H1 (cell line): Measurements from ENCODE around the gene ARHGEF7.

Experiments used
- ASH2L ChIP-seq: fragments of 200-600, 300-600 bp; sonication (generic); IDR thresholded peaks from one replicate; pipeline ENCODE4 v1.7.1; 2017; ENCODE audit warnings: low read length
- CBX8 ChIP-seq: fragments of 300-800, 300-1000 bp; sonication (generic); IDR thresholded peaks from 2 replicates; pipeline ENCODE4 v1.7.1; 2016; ENCODE audit warnings: low read depth, low read length, borderline replicate concordance
- CHD2 ChIP-seq: IDR thresholded peaks from 2 replicates; pipeline ENCODE4 v1.6.1; 2012; ENCODE audit warnings: low read length, improper control_type of control experiment
- EP300 ChIP-seq, 2 experiments: IDR thresholded peaks; 1 replicate in 1 of 2; 2 replicates in 1 of 2; pipeline ENCODE4 v1.6.1; 2011 to 2012; ENCODE audit warnings: low read depth in 2 of 2, low read length in 2 of 2, mild to moderate bottlenecking in 2 of 2, borderline replicate concordance in 1 of 2, inconsistent platforms in 1 of 2, moderate library complexity in 1 of 2
- EZH2 ChIP-seq: fragments of 200-600 bp; sonication (generic); IDR thresholded peaks from 2 replicates; pipeline ENCODE4 v1.7.1; 2012; ENCODE audit warnings: low read depth, mild to moderate bottlenecking, moderate library complexity, low read length, inconsistent platforms; ENCODE audit not compliant: severe bottlenecking
- KDM5A ChIP-seq: fragments of 200-600 bp; IDR thresholded peaks from 2 replicates; pipeline ENCODE4 v1.7.1; 2012; ENCODE audit warnings: mild to moderate bottlenecking, low read length, inconsistent platforms, mixed read lengths
- MAFK ChIP-seq: IDR thresholded peaks from 2 replicates; pipeline ENCODE4 v1.6.1; 2012; ENCODE audit warnings: low read depth, mild to moderate bottlenecking, improper control_type of control experiment, low read length
- POLR2A ChIP-seq, 2 experiments: IDR thresholded peaks; 1 replicate in 1 of 2; 2 replicates in 1 of 2; pipeline ENCODE4 v1.6.1; 2011; ENCODE audit warnings: low read depth in 2 of 2, low read length in 2 of 2, mild to moderate bottlenecking in 2 of 2; ENCODE audit errors: control extremely low read depth in 1 of 2
- POLR2AphosphoS5 ChIP-seq: IDR thresholded peaks from 2 replicates; pipeline ENCODE4 v1.6.1; 2011; ENCODE audit warnings: low read depth, low read length
- RAD21 ChIP-seq, 2 experiments: IDR thresholded peaks in 1 of 2; conservative IDR thresholded peaks in 1 of 2; 2 replicates each; pipeline ENCODE4 v1.6.1; 2011; ENCODE audit warnings: low read depth in 2 of 2, low read length in 2 of 2, improper control_type of control experiment in 1 of 2, inconsistent platforms in 1 of 2, mild to moderate bottlenecking in 1 of 2, moderate library complexity in 1 of 2
- RBBP5 ChIP-seq: IDR thresholded peaks from 2 replicates; pipeline ENCODE4 v1.7.1; 2012; ENCODE audit warnings: low read depth, mild to moderate bottlenecking, inconsistent platforms, low read length, moderate library complexity, borderline replicate concordance
- SAP30 ChIP-seq: fragments of 300-600 bp; sonication (generic); IDR thresholded peaks from 2 replicates; pipeline ENCODE4 v1.7.1; 2012; ENCODE audit warnings: low read length, moderate library complexity, mild to moderate bottlenecking, inconsistent platforms; ENCODE audit not compliant: insufficient read depth, insufficient replicate concordance
- TAF1 ChIP-seq: IDR thresholded peaks from 2 replicates; pipeline ENCODE4 v1.6.1; 2011; ENCODE audit warnings: mild to moderate bottlenecking, low read depth, low read length
- TF ChIP-seq, protein P1 (sequence below), 3 experiments: IDR thresholded peaks; 1 replicate in 2 of 3; 2 replicates in 1 of 3; pipeline versions ENCODE4 v1.5.1 to v1.6.1; 2011; ENCODE audit warnings: low read length in 3 of 3, mild to moderate bottlenecking in 3 of 3, inconsistent platforms in 2 of 3, low read depth in 1 of 3, moderate library complexity in 1 of 3; ENCODE audit not compliant: insufficient read depth in 1 of 3; ENCODE audit errors: control extremely low read depth in 1 of 3

DNA sequence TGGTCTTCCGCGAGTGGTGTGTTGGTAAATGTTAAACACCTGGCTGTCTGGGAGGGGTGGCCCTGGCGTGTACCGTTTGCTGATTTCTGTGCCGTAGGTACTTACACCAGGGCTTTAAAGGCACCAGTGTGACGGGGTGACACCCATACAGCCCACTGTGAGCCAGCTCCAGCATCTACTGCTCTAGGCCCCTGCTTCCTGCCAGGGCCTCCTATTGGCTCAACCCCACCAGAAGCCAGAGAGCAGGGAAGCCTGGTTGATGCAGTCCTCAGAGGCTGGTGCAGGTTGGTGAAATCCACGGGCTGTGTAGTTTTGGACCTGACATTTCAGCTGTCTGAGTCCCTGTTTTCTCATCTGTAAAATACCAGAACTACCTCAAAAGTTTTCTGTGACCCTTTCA lies 30.4 kb downstream of the ARHGEF7 start:
- TF ChIP-seq SAP30, result no peak
- TF ChIP-seq, protein P1, sequence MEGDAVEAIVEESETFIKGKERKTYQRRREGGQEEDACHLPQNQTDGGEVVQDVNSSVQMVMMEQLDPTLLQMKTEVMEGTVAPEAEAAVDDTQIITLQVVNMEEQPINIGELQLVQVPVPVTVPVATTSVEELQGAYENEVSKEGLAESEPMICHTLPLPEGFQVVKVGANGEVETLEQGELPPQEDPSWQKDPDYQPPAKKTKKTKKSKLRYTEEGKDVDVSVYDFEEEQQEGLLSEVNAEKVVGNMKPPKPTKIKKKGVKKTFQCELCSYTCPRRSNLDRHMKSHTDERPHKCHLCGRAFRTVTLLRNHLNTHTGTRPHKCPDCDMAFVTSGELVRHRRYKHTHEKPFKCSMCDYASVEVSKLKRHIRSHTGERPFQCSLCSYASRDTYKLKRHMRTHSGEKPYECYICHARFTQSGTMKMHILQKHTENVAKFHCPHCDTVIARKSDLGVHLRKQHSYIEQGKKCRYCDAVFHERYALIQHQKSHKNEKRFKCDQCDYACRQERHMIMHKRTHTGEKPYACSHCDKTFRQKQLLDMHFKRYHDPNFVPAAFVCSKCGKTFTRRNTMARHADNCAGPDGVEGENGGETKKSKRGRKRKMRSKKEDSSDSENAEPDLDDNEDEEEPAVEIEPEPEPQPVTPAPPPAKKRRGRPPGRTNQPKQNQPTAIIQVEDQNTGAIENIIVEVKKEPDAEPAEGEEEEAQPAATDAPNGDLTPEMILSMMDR (IDR thresholded peaks at IDR 0.05; ENCODE audit: control extremely low read depth in 1 of 3, insufficient read depth in 1 of 3, low read depth in 1 of 3, low read length in 3 of 3), result no peak
- no peak for TF ChIP-seq POLR2AphosphoS5
- TF ChIP-seq EP300 (IDR thresholded peaks at IDR 0.05; ENCODE audit: borderline replicate concordance in 1 of 2, low read depth in 2 of 2, low read length in 2 of 2), result no peak
- TF ChIP-seq MAFK, result no peak
- TF ChIP-seq POLR2A (IDR thresholded peaks at IDR 0.05; ENCODE audit: control extremely low read depth in 1 of 2, low read depth in 2 of 2, low read length in 2 of 2), result no peak
- no peak for TF ChIP-seq EZH2
- no peak for TF ChIP-seq CBX8
- no peak for TF ChIP-seq RAD21 (IDR thresholded peaks at IDR 0.05 in 1 of 2, conservative IDR thresholded peaks at IDR 0.05 in 1 of 2; ENCODE audit: low read depth in 2 of 2, low read length in 2 of 2)
- no peak for TF ChIP-seq ASH2L
- TF ChIP-seq CHD2, result no peak
- TF ChIP-seq KDM5A, result no peak
- TF ChIP-seq RBBP5, result no peak
- TF ChIP-seq TAF1, result no peak
